Measurements from ENCODE around the gene AFMID.

- peak; percentile 63; the same call in 1 of the 2 replicates for TF ChIP-seq POLR2AphosphoS5 (IDR thresholded peaks at IDR 0.05; ENCODE audit: low read depth, low read length)
- no peak for TF ChIP-seq SMC3 (IDR thresholded peaks at IDR 0.05; ENCODE audit: low read length)
- peak; percentile 32; the same call in 1 of the 2 replicates for TF ChIP-seq CTCF (CRISPR knock-in tag; IDR thresholded peaks at IDR 0.05)
- TF ChIP-seq CENPX (CRISPR knock-in tag; IDR thresholded peaks at IDR 0.05) = no peak
- TF ChIP-seq KAT8 (CRISPR knock-in tag; IDR thresholded peaks at IDR 0.05) = peak; percentile 56; the same call in 1 of the 2 replicates
- no peak for TF ChIP-seq SRF (IDR thresholded peaks at IDR 0.05; ENCODE audit: low read depth, low read length)
- TF ChIP-seq NBN (conservative IDR thresholded peaks at IDR 0.05) = no peak
- no peak for TF ChIP-seq MAFK (conservative IDR thresholded peaks at IDR 0.05 in 1 of 2, IDR thresholded peaks at IDR 0.05 in 1 of 2; ENCODE audit: low read length in 2 of 2)
- peak; percentile 82 for TF ChIP-seq PATZ1 (CRISPR knock-in tag; IDR thresholded peaks at IDR 0.05)
- TF ChIP-seq PRDM10 (CRISPR knock-in tag; IDR thresholded peaks at IDR 0.05; ENCODE audit: low read depth) = peak; percentile 20; the same call in 1 of the 2 replicates
Measured at GRCh38 chr17:78168242-78168902, 18.8 kb upstream of the AFMID start, which contains the start of gene SYNGR2.

All from HepG2 (cell line).